H1 (cell line): ENCODE measurements around the gene TCF7L2. TPM values are rescaled to one million over a fixed set of nuclear protein-coding genes. Genes with fewer than 3 reads are reported as not detected.

Experiments
- CTCF ChIA-PET: fragments of 300-600 bp; sonication (Branson Sonifier 250); formaldehyde crosslinking; loops from one replicate; lab custom pipeline; 2021; ENCODE audit not compliant: partially characterized antibody; lab: Charles Lee
- POLR2A ChIA-PET: fragments of 300-600 bp; sonication (Branson Sonifier 250); formaldehyde crosslinking; loops from one replicate; lab custom pipeline; 2021; ENCODE audit warnings: inconsistent platforms; ENCODE audit not compliant: partially characterized antibody; lab: Charles Lee
- DNase-seq, 2 experiments: peaks; one replicate each; pipeline versions ENCODE4 v3.0.0 to v3.0.0-alpha.2; 2010 to 2022; ENCODE audit warnings: low spot score in 2 of 2, low read depth in 1 of 2, mixed read lengths in 1 of 2
- FAIRE-seq: peaks from 2 replicates; lab custom pipeline; 2011; peaks lifted over from hg19 to GRCh38; lab: Jason Lieb, UNC
- H2AFZ ChIP-seq: 2 replicates; pipeline ENCODE4 v1.8.1; 2012; ENCODE audit warnings: low read length, inconsistent platforms
- H2AK5ac ChIP-seq: 2 replicates; pipeline ENCODE4 v1.6.1; 2013; ENCODE audit warnings: low read depth, low read length
- H2BK120ac ChIP-seq: replicated peaks from 2 replicates; pipeline ENCODE3; 2013; ENCODE audit warnings: low read depth, low read length, inconsistent platforms
- H2BK12ac ChIP-seq: 2 replicates; pipeline ENCODE4 v1.6.1; 2013; ENCODE audit warnings: low read depth, low read length
- H2BK15ac ChIP-seq: 2 replicates; pipeline ENCODE4 v1.6.1; 2013; ENCODE audit warnings: low read length
- H2BK20ac ChIP-seq: 2 replicates; pipeline ENCODE4 v1.6.1; 2013; ENCODE audit warnings: low read length
- H2BK5ac ChIP-seq: 2 replicates; pipeline ENCODE4 v1.6.1; 2013; ENCODE audit warnings: low read depth, low read length
- H3K14ac ChIP-seq: 2 replicates; pipeline ENCODE4 v1.6.1; 2013; ENCODE audit warnings: inconsistent platforms; ENCODE audit not compliant: insufficient read length
- H3K18ac ChIP-seq: 2 replicates; pipeline ENCODE4 v1.6.1; 2013; ENCODE audit warnings: low read length; ENCODE audit errors: extremely low read depth
- H3K23ac ChIP-seq: 2 replicates; pipeline ENCODE4 v1.6.1; 2013; ENCODE audit warnings: inconsistent platforms; ENCODE audit not compliant: insufficient read length
- H3K23me2 ChIP-seq: 2 replicates; pipeline ENCODE4 v1.6.1; 2013; ENCODE audit warnings: low read depth, low read length
- H3K27ac ChIP-seq: 2 replicates; pipeline ENCODE4 v1.6.1; 2011; ENCODE audit warnings: low read depth, low read length, inconsistent platforms
- H3K27me3 ChIP-seq, 4 experiments: replicated peaks in 1 of 4; 1 replicate in 1 of 4; 2 replicates in 3 of 4; pipeline versions ENCODE4 v1.6.1 to v1.8.1; 2011 to 2013; ENCODE audit warnings: low read length in 3 of 4, mild to moderate bottlenecking in 3 of 4, inconsistent platforms in 2 of 4, mixed read lengths in 2 of 4, moderate library complexity in 1 of 4; ENCODE audit not compliant: control insufficient read depth in 3 of 4, insufficient read depth in 3 of 4; ENCODE audit errors: extremely low read depth in 1 of 4
- H3K36me3 ChIP-seq, 4 experiments: 2 replicates each; pipeline versions ENCODE4 v1.6.1 to v1.8.1; 2011 to 2013; ENCODE audit warnings: mild to moderate bottlenecking in 4 of 4, low read length in 3 of 4, moderate library complexity in 2 of 4, control low read depth in 1 of 4, inconsistent platforms in 1 of 4; ENCODE audit not compliant: insufficient read depth in 4 of 4, control insufficient read depth in 2 of 4
- H3K4ac ChIP-seq: replicated peaks from 2 replicates; pipeline ENCODE3; 2013; ENCODE audit warnings: low read length, low read depth, mixed read lengths, inconsistent platforms; ENCODE audit not compliant: insufficient read length
- H3K4me1 ChIP-seq, 4 experiments: replicated peaks in 1 of 4; 1 replicate in 1 of 4; 2 replicates in 3 of 4; pipeline versions ENCODE4 v1.6.1 to v1.8.1; 2011 to 2013; ENCODE audit warnings: low read length in 3 of 4, inconsistent platforms in 2 of 4, mixed read lengths in 1 of 4; ENCODE audit not compliant: insufficient read depth in 4 of 4, control insufficient read depth in 3 of 4
- H3K4me2 ChIP-seq, 2 experiments: 2 replicates each; pipeline versions ENCODE4 v1.6.1 to v1.8.1; 2011 to 2013; ENCODE audit warnings: low read depth in 2 of 2, low read length in 2 of 2, control low read depth in 1 of 2, inconsistent platforms in 1 of 2, mild to moderate bottlenecking in 1 of 2; ENCODE audit not compliant: insufficient read depth in 1 of 2
- H3K4me3 ChIP-seq, 4 experiments: fragments of 200-600, 300-600 bp in 1 of 4; sonication (generic), shearing (Covaris generic), sonication (Bioruptor Twin) in 1 of 4; 2 replicates each; pipeline versions ENCODE4 v1.5.1 to v1.8.1; 2011 to 2016; ENCODE audit warnings: low read length in 4 of 4, low read depth in 3 of 4, control low read depth in 2 of 4, inconsistent platforms in 2 of 4, mild to moderate bottlenecking in 2 of 4, mixed read lengths in 1 of 4, moderate library complexity in 1 of 4; ENCODE audit not compliant: insufficient read depth in 2 of 4; ENCODE audit errors: extremely low read depth in 1 of 4
- H3K56ac ChIP-seq: replicated peaks from 2 replicates; pipeline ENCODE3; 2013; ENCODE audit warnings: low read depth, mild to moderate bottlenecking, mixed read lengths, low read length, inconsistent platforms; ENCODE audit not compliant: insufficient read length
- H3K79me1 ChIP-seq: 2 replicates; pipeline ENCODE4 v1.6.1; 2013; ENCODE audit warnings: low read depth, low read length, control low read depth
- H3K79me2 ChIP-seq, 2 experiments: 2 replicates each; pipeline versions ENCODE4 v1.6.1 to v1.8.1; 2012 to 2013; ENCODE audit warnings: low read length in 2 of 2, mild to moderate bottlenecking in 2 of 2, inconsistent platforms in 1 of 2; ENCODE audit not compliant: insufficient read depth in 2 of 2, control insufficient read depth in 1 of 2
- H3K9ac ChIP-seq, 4 experiments: replicated peaks in 1 of 4; 1 replicate in 1 of 4; 2 replicates in 3 of 4; pipeline versions ENCODE4 v1.6.1 to v1.8.1; 2011 to 2013; ENCODE audit warnings: low read depth in 3 of 4, low read length in 3 of 4, control low read depth in 2 of 4, mild to moderate bottlenecking in 2 of 4, moderate library complexity in 2 of 4, inconsistent platforms in 1 of 4; ENCODE audit errors: extremely low read depth in 1 of 4
- H3K9me3 ChIP-seq, 2 experiments: 2 replicates each; pipeline versions ENCODE4 v1.6.1 to v1.8.1; 2012 to 2013; ENCODE audit warnings: mild to moderate bottlenecking in 2 of 2, moderate library complexity in 2 of 2, control low read depth in 1 of 2, inconsistent platforms in 1 of 2, low read depth in 1 of 2, low read length in 1 of 2, mixed read lengths in 1 of 2; ENCODE audit not compliant: insufficient read depth in 2 of 2
- H4K20me1 ChIP-seq, 2 experiments: replicated peaks in 1 of 2; 2 replicates each; pipeline versions ENCODE3 to v1.8.1; 2011 to 2013; ENCODE audit warnings: inconsistent platforms in 2 of 2, low read length in 2 of 2, mild to moderate bottlenecking in 1 of 2; ENCODE audit not compliant: insufficient read depth in 2 of 2, control insufficient read depth in 1 of 2
- H4K5ac ChIP-seq: 2 replicates; pipeline ENCODE4 v1.6.1; 2013; ENCODE audit warnings: low read length, low read depth, mixed read lengths, inconsistent platforms; ENCODE audit not compliant: insufficient read length
- H4K8ac ChIP-seq: 2 replicates; pipeline ENCODE4 v1.8.0; 2013; ENCODE audit warnings: mild to moderate bottlenecking, moderate library complexity, low read length, inconsistent platforms; ENCODE audit not compliant: insufficient read depth; ENCODE audit errors: extremely low read depth
- H4K91ac ChIP-seq: replicated peaks from 2 replicates; pipeline ENCODE3; 2013; ENCODE audit warnings: low read length, mixed read lengths, inconsistent platforms; ENCODE audit not compliant: insufficient read length
- SP2 ChIP-seq: IDR thresholded peaks from 2 replicates; pipeline ENCODE4 v1.6.1; 2012; ENCODE audit warnings: mild to moderate bottlenecking, low read length, inconsistent platforms
- WGBS, 2 experiments: shearing (Covaris generic) in 1 of 2; methylation state at CpG; one replicate each; pipeline versions ENCODE4 v1.1.6 to v1.1.7; 2013 to 2015; ENCODE audit warnings: low lambda C conversion rate in 2 of 2, mixed read lengths in 2 of 2, inconsistent platforms in 1 of 2, low coverage in 1 of 2, missing lambda C conversion rate in 1 of 2; ENCODE audit not compliant: insufficient replicate concordance in 2 of 2, insufficient coverage in 1 of 2, insufficient read length in 1 of 2; ENCODE audit errors: extremely low coverage in 1 of 2, missing lambda C conversion rate in 1 of 2; 5-methylcytosine and 5-hydroxymethylcytosine counted together
- polyA plus RNA-seq, 7 experiments: library from polyadenylated mRNA; depleted of rRNA in 3 of 7; stranded (reverse) in 5 of 7; unstranded in 2 of 7; fragments of >200 nt in 5 of 7; fragments of 200-250 nt in 2 of 7; gene quantifications; 1 replicate in 5 of 7; 2 replicates in 1 of 7; 4 replicates in 1 of 7; pipeline versions ENCODE4 v1.2.1 to v1.2.3, GENCODE V29; 2011 to 2013; ENCODE audit warnings: missing spikeins in 2 of 7, mixed read lengths in 2 of 7
- total RNA-seq: library from RNA; stranded (reverse); fragmentation: NEBNext Ultra II Directional; extraction: Animal tissue kit (Norgen Biotek cat#: 25700); gene quantifications from 2 replicates; pipeline ENCODE4 v1.2.1, GENCODE V29; 2021

Gene TCF7L2
- total and polyA plus RNA-seq, 2 of the 8 experiments (the other 6 are each of a cell fraction or from before 2014, with no cell fraction given), result 33.9 to 67.3 TPM

GRCh38 chr10:113021268-113022040, 71.4 kb downstream of the TCF7L2 start:
- FAIRE-seq, result no peak
- Histone ChIP-seq H2BK12ac (no peak overlapping the region), H4K91ac (no peak overlapping the region), H4K8ac (no peak overlapping the region), H4K5ac (no peak overlapping the region), H3K4me3 (no peak overlapping the region), H3K79me1 (peaks cover 30% of the 10 kb centered on the region), H3K9me3 (no peaks in the 10 kb centered on the region), H2AFZ (no peak overlapping the region), H3K4ac (no peak overlapping the region), H4K20me1 (peaks cover 34 to 44% of the 10 kb centered on the region in 2 experiments), H2BK120ac (no peak overlapping the region), H3K36me3 (no peaks in the 10 kb centered on the region; a peak in 1 of 8 replicates), H3K56ac (no peak overlapping the region), H3K9ac (no peak overlapping the region; a peak in 1 of 7 replicates), H2BK5ac (no peak overlapping the region), H2BK15ac (no peak overlapping the region), H3K79me2 (peaks cover 10 to 97% of the 10 kb centered on the region in 2 experiments; a peak in 3 of 4 replicates), H3K18ac (no peak overlapping the region), H3K27ac (no peak overlapping the region), H2AK5ac (no peak overlapping the region), H3K27me3 (no peaks in the 10 kb centered on the region), H3K14ac (no peak overlapping the region), H3K4me1 (peaks cover 11 to 25% (median 16%) of the 10 kb centered on the region in 4 experiments), H3K23me2 (peaks cover 2% of the 10 kb centered on the region; the same call in 1 of the 2 replicates), H3K23ac (no peak overlapping the region), H2BK20ac (no peak overlapping the region), H3K4me2 (no peak overlapping the region)
- POLR2A ChIA-PET, result interaction anchor here (1.1 to 1.2 kb wide), 2 partner anchors 29 to 38 kb away, joined by 3 read pairs; no protein-coding TSS in a partner anchor
- no peak for DNase-seq
- CTCF ChIA-PET, result interaction anchor here (0.7 to 1.2 kb wide), 4 partner anchors 14 to 549 kb away, joined by 3 read pairs; no protein-coding TSS in a partner anchor
- 92% methylated on average over 9 of the region's 9 CpGs; no CpG with 5 or more reads in 1 of the 2 experiments for WGBS, 2 experiments
- no peak for TF ChIP-seq SP2
